HCT116 (cell line): ENCODE measurements around the gene OGG1. TPM values are rescaled to one million over a fixed set of nuclear protein-coding genes. Genes with fewer than 3 reads are reported as not detected.

Source experiments
- CBX3 ChIP-seq: IDR thresholded peaks from 2 replicates; pipeline ENCODE4 v1.6.1; 2012; ENCODE audit warnings: low read depth
- EGR1 ChIP-seq: IDR thresholded peaks from 2 replicates; pipeline ENCODE4 v1.6.1; 2012; ENCODE audit warnings: low read depth
- ELF1 ChIP-seq: IDR thresholded peaks from 2 replicates; pipeline ENCODE4 v1.6.1; 2012; ENCODE audit warnings: low read depth, borderline replicate concordance
- EZH2 ChIP-seq: fragments of 200-600 bp; sonication (generic); IDR thresholded peaks from 2 replicates; pipeline ENCODE4 v1.6.1; 2017; ENCODE audit warnings: antibody characterized with exemption, mixed run types
- EZH2phosphoT487 ChIP-seq: fragments of 200-600 bp; IDR thresholded peaks from 2 replicates; pipeline ENCODE4 v1.6.1; 2018; ENCODE audit warnings: antibody characterized with exemption, borderline replicate concordance
- FOSL1 ChIP-seq: IDR thresholded peaks from 2 replicates; pipeline ENCODE4 v1.6.1; 2012; ENCODE audit warnings: low read depth
- JUND ChIP-seq: IDR thresholded peaks from 2 replicates; pipeline ENCODE4 v1.6.1; 2012
- POLR2A ChIP-seq: IDR thresholded peaks from 2 replicates; pipeline ENCODE4 v1.7.0; 2011; ENCODE audit warnings: borderline replicate concordance; ENCODE audit not compliant: insufficient read depth, insufficient read length; ENCODE audit errors: extremely low read depth
- RAD21 ChIP-seq: IDR thresholded peaks from 2 replicates; pipeline ENCODE4 v1.6.1; 2012; ENCODE audit warnings: low read depth, mild to moderate bottlenecking
- SP1 ChIP-seq: IDR thresholded peaks from 2 replicates; pipeline ENCODE4 v1.6.1; 2012; ENCODE audit warnings: low read depth
- TCF7L2 ChIP-seq: IDR thresholded peaks from 2 replicates; pipeline ENCODE4 v1.7.0; 2011; ENCODE audit warnings: borderline replicate concordance, inconsistent platforms; ENCODE audit not compliant: insufficient read depth, insufficient read length; ENCODE audit errors: extremely low read depth
- ZFX ChIP-seq: fragments of 450-650 bp; IDR thresholded peaks from 2 replicates; pipeline ENCODE4 v1.6.1; 2017
- total RNA-seq: library from RNA; stranded (reverse); gene quantifications from one replicate; pipeline ENCODE4 v1.2.1, GENCODE V29; 2021; ENCODE audit not compliant: unreplicated experiment
- TF ChIP-seq, protein P1 (sequence below): IDR thresholded peaks from 2 replicates; pipeline ENCODE4 v1.6.1; 2012
- TF ChIP-seq, protein P2 (sequence below): IDR thresholded peaks from 2 replicates; pipeline ENCODE4 v1.6.1; 2012
- TF ChIP-seq, protein P3 (sequence below), 3 experiments: fragments of 200-600 bp in 1 of 3; sonication (generic) in 1 of 3; IDR thresholded peaks in 2 of 3; conservative IDR thresholded peaks in 1 of 3; 2 replicates each; pipeline ENCODE4 v1.5.1; 2012 to 2017; ENCODE audit warnings: low read depth in 2 of 3, low read length in 2 of 3, antibody characterized with exemption in 1 of 3, borderline replicate concordance in 1 of 3, control low read depth in 1 of 3, mild to moderate bottlenecking in 1 of 3, mixed read lengths in 1 of 3, mixed run types in 1 of 3, moderate library complexity in 1 of 3; ENCODE audit not compliant: insufficient read depth in 1 of 3

The OGG1 gene
- total RNA-seq, 1 experiment from 2014 or later = 16.3 TPM

DNA sequence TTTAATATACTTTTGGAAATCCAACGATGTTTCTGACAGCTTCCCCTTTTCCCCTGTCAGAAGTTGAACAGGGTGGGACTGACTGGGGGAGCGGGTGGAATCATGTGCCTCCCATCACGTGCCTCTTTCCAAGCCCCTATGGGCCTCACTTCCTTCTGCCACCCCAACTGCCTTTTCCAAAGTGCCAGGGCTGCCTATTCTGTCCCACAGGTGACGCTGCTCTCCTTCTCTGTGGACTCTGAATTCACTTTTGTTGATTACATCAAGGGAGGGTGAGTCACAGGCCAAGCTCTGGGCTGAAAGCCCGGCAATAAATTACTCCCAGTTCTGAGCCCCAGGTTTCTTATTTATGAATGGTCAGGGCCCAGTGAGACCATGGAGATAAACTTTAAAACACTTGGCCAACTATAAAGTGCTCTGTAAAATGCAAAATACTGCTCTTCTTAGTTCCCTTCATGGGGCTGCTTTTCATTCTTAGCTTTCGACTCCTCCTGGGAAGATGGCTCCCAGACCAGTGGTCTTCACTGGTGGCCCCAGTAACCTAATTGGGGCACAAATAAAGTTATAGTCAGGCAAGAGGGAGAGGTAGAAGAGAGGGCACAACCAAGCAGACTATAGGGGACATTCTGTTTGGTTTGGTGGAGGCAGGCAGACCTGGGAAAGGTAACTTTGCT is 33.9 kb upstream of the OGG1 start (continued):
- TF ChIP-seq POLR2A (no peak), FOSL1 (peak; percentile 79), ZFX (no peak), RAD21 (peak; percentile 99), EGR1 (no peak), TCF7L2 (no peak), EZH2 (no peak), SP1 (peak; percentile 39), JUND (peak; percentile 75), ELF1 (no peak; the same call in 1 of the 2 replicates), CBX3 (peak; percentile 76; the same call in 1 of the 2 replicates), EZH2phosphoT487 (no peak)
- TF ChIP-seq, protein P1, sequence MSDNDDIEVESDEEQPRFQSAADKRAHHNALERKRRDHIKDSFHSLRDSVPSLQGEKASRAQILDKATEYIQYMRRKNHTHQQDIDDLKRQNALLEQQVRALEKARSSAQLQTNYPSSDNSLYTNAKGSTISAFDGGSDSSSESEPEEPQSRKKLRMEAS = peak; percentile 68
- TF ChIP-seq, protein P2, sequence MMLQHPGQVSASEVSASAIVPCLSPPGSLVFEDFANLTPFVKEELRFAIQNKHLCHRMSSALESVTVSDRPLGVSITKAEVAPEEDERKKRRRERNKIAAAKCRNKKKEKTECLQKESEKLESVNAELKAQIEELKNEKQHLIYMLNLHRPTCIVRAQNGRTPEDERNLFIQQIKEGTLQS = no peak
- TF ChIP-seq, protein P3, sequence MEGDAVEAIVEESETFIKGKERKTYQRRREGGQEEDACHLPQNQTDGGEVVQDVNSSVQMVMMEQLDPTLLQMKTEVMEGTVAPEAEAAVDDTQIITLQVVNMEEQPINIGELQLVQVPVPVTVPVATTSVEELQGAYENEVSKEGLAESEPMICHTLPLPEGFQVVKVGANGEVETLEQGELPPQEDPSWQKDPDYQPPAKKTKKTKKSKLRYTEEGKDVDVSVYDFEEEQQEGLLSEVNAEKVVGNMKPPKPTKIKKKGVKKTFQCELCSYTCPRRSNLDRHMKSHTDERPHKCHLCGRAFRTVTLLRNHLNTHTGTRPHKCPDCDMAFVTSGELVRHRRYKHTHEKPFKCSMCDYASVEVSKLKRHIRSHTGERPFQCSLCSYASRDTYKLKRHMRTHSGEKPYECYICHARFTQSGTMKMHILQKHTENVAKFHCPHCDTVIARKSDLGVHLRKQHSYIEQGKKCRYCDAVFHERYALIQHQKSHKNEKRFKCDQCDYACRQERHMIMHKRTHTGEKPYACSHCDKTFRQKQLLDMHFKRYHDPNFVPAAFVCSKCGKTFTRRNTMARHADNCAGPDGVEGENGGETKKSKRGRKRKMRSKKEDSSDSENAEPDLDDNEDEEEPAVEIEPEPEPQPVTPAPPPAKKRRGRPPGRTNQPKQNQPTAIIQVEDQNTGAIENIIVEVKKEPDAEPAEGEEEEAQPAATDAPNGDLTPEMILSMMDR (IDR thresholded peaks at IDR 0.05 in 2 of 3, conservative IDR thresholded peaks at IDR 0.05 in 1 of 3; ENCODE audit: borderline replicate concordance in 1 of 3, insufficient read depth in 1 of 3, low read depth in 2 of 3, low read length in 2 of 3) = peak; percentile 89 to 94 (median 94)
